Spinal cord (tissue), 10 donors: ENCODE data around the gene N4BP3. TPM values are rescaled to one million over a fixed set of nuclear protein-coding genes. Genes with fewer than 3 reads are reported as not detected.
A peak's percentile ranks its signal among the peaks of the same experiment; 100 is the strongest.

Source experiments
- DNase-seq, 6 donors: peaks; one replicate each; pipeline versions ENCODE4 v3.0.0 to v3.0.0-alpha.2; 2013 to 2015; ENCODE audit warnings: low spot score in 6 of 6, low read depth in 4 of 6
- H3K27ac ChIP-seq: one replicate; pipeline ENCODE4 v1.5.1; 2013; ENCODE audit warnings: low read depth, low read length, control low read depth
- H3K27me3 ChIP-seq: one replicate; pipeline ENCODE4 v1.6.1; 2013; ENCODE audit warnings: low read length; ENCODE audit not compliant: control insufficient read depth, insufficient read depth
- H3K36me3 ChIP-seq: one replicate; pipeline ENCODE4 v1.6.1; 2013; ENCODE audit warnings: low read length; ENCODE audit not compliant: control insufficient read depth, insufficient read depth
- H3K4me1 ChIP-seq: one replicate; pipeline ENCODE4 v1.6.1; 2013; ENCODE audit warnings: low read length; ENCODE audit not compliant: control insufficient read depth, insufficient read depth
- H3K4me3 ChIP-seq: one replicate; pipeline ENCODE4 v1.5.1; 2013; ENCODE audit warnings: low read depth, low read length, control low read depth
- H3K9me3 ChIP-seq: one replicate; pipeline ENCODE4 v1.6.1; 2013; ENCODE audit warnings: low read length; ENCODE audit not compliant: control insufficient read depth, insufficient read depth
- WGBS: methylation state at CpG from one replicate; pipeline ENCODE4 v1.1.5; 2013; ENCODE audit warnings: missing lambda C conversion rate; ENCODE audit not compliant: insufficient coverage; 5-methylcytosine and 5-hydroxymethylcytosine counted together
- polyA plus RNA-seq, 2 donors: library from polyadenylated mRNA; unstranded; fragments of 120-200 nt; gene quantifications; one replicate each; pipeline ENCODE4 v1.2.1, GENCODE V29; 2013; ENCODE audit not compliant: insufficient read length in 2 of 2
- total RNA-seq, 2 donors: library from RNA; depleted of rRNA in 1 of 2; stranded (reverse); fragments of 120-200 nt in 1 of 2; fragments of >200 nt in 1 of 2; gene quantifications; one replicate each; pipeline versions ENCODE4 v1.2.3 to v1.2.4, GENCODE V29; 2013 to 2014
- donor health status: healthy.

N4BP3 gene
- total and polyA plus RNA-seq, 4 donors: 5.5 to 11.3 (median 8.2) TPM

DNA sequence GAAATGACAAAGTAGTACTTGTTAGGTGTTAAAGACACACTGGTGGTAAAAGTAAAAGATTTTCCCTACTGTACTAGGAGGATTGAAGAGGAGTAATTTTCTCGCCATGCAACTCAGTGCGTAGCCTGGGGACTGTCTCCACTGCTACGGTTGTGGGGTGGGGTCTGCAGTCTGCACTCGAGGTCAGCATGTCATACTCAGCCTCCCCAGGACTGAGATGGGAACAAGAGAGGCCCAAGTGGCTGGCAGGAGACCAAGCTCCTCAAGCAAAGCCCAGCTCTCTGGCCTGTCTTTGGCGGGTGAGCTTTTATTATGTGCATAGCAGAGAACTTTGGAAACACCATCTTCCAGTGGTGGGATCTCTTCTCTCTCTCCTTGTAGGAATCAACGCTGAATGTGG lies 29.9 kb downstream of the N4BP3 start:
- Histone ChIP-seq H3K4me3 (no peak overlapping the region), H3K27ac (no peak overlapping the region), H3K36me3 (peaks cover 80% of the 10 kb centered on the region), H3K4me1 (no peaks in the 10 kb centered on the region), H3K9me3 (no peaks in the 10 kb centered on the region), H3K27me3 (no peaks in the 10 kb centered on the region)
- DNase-seq: no peak
- WGBS: 100% methylated on average over 5 of the region's 6 CpGs

DNA sequence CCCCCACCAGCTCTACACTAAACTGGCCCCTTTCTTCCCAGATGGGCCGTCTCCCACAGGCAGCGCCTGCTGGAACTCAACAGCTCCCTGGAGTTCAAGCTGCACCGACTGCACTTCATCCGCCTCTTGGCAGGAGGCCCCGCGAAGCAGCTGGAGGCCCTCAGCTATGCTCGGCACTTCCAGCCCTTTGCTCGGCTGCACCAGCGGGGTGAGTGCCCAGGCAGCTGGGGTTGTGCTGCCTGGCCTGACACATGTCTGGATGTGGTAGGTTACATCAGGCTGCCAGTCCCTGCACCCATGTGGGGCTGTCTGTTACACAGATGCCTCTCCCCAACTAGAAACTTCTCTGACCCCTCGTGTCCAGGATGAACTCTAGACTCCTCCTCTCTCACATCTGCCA lies 30.6 kb downstream of the N4BP3 start:
- H3K27ac ChIP-seq: no peak overlapping the region
- peaks cover 82% of the 10 kb centered on the region for H3K36me3 ChIP-seq
- no peaks in the 10 kb centered on the region for H3K27me3 ChIP-seq
- H3K9me3 ChIP-seq: no peaks in the 10 kb centered on the region
- no peaks in the 10 kb centered on the region for H3K4me1 ChIP-seq
- 64% methylated on average over 8 of the region's 10 CpGs for WGBS
- no peak overlapping the region for H3K4me3 ChIP-seq
- no peak for DNase-seq

- Histone ChIP-seq H3K27me3 (no peaks in the 10 kb centered on the region), H3K4me3 (no peak overlapping the region), H3K36me3 (peaks cover 91% of the 10 kb centered on the region), H3K9me3 (no peaks in the 10 kb centered on the region), H3K4me1 (peaks cover under 1% of the 10 kb centered on the region), H3K27ac (no peak overlapping the region)
- DNase-seq: peak in 2 of 6 donors; percentile 51 to 79
- WGBS: 59% methylated on average over 12 of the region's 14 CpGs
Observed at GRCh38 chr5:178145965-178146820, 32.9 kb downstream of the N4BP3 start.

DNA sequence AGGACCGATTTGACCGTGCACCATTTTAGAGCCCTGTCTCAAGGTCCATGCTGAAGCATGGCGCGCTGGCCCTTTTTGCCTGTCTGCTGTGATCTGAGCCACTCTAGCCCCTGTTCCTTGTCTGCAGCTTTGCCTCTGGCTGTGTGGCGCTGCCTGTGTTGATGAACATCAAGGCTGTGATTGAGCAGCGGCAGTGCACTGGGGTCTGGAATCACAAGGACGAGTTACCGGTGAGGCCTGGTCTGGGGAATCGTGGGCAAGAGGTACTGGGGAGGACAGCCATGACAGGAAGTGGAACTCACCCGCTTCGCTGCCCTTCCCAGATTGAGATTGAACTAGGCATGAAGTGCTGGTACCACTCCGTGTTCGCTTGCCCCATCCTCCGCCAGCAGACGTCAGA lies 34.1 kb downstream of the N4BP3 start:
- H3K9me3 ChIP-seq: no peaks in the 10 kb centered on the region
- no peak overlapping the region for H3K27ac ChIP-seq
- peaks cover 91% of the 10 kb centered on the region for H3K36me3 ChIP-seq
- peaks cover 5% of the 10 kb centered on the region for H3K4me1 ChIP-seq
- no peaks in the 10 kb centered on the region for H3K27me3 ChIP-seq
- DNase-seq: no peak
- WGBS: 87% methylated on average over 11 of the region's 15 CpGs
- no peak overlapping the region for H3K4me3 ChIP-seq

- no peak for DNase-seq
- H3K4me3 ChIP-seq: no peak overlapping the region
- no peaks in the 10 kb centered on the region for H3K27me3 ChIP-seq
- H3K36me3 ChIP-seq: peaks cover 74% of the 10 kb centered on the region
- no peak overlapping the region for H3K27ac ChIP-seq
- no peaks in the 10 kb centered on the region for H3K9me3 ChIP-seq
- WGBS: 92% methylated on average over 9 of the region's 11 CpGs
- H3K4me1 ChIP-seq: peaks cover 22% of the 10 kb centered on the region
Observed at GRCh38 chr5:178149199-178149932, 36.0 kb downstream of the N4BP3 start.

DNA sequence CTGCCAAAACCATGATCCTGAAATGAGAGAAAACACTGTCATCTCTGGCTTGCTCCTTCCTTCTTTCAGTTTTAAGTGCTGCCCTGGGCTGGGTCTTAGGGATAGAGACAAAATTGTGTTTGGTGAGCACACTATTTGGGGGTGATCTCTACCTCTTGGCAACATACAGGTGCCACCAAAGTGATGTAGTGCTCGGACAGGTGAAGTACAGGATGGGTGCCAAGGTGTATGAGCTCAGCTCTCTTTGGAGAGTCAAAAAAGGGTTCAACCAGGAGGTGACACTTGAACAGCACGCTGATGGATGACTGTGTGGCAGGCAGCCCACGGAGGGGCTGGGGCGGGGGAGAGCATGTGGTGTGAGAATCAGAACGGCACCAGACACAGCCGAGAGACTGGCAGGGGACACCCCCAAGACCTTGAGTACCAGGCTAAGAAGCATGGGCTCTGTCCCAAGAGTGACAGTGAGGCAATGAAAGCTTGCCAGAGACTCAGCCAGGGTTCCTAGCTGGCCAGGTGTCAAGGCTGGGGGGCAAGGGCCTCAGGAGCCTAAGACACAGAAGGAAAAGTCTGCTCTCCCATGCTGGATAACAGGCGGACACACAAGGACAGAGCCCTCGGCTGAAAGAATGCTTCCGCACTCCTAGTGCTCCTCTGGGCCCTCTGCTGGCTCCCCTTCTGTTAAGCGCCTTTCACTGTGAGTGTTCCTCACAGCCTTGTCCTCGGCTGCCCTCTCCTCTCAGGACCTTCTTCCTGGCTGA lies 37.8 kb downstream of the N4BP3 start:
- peaks cover 31% of the 10 kb centered on the region for H3K4me1 ChIP-seq
- H3K9me3 ChIP-seq: no peaks in the 10 kb centered on the region
- 70% methylated on average over 11 of the region's 11 CpGs for WGBS
- peaks cover 57% of the 10 kb centered on the region for H3K36me3 ChIP-seq
- DNase-seq: no peak
- no peak overlapping the region for H3K4me3 ChIP-seq
- no peaks in the 10 kb centered on the region for H3K27me3 ChIP-seq
- no peak overlapping the region for H3K27ac ChIP-seq

DNA sequence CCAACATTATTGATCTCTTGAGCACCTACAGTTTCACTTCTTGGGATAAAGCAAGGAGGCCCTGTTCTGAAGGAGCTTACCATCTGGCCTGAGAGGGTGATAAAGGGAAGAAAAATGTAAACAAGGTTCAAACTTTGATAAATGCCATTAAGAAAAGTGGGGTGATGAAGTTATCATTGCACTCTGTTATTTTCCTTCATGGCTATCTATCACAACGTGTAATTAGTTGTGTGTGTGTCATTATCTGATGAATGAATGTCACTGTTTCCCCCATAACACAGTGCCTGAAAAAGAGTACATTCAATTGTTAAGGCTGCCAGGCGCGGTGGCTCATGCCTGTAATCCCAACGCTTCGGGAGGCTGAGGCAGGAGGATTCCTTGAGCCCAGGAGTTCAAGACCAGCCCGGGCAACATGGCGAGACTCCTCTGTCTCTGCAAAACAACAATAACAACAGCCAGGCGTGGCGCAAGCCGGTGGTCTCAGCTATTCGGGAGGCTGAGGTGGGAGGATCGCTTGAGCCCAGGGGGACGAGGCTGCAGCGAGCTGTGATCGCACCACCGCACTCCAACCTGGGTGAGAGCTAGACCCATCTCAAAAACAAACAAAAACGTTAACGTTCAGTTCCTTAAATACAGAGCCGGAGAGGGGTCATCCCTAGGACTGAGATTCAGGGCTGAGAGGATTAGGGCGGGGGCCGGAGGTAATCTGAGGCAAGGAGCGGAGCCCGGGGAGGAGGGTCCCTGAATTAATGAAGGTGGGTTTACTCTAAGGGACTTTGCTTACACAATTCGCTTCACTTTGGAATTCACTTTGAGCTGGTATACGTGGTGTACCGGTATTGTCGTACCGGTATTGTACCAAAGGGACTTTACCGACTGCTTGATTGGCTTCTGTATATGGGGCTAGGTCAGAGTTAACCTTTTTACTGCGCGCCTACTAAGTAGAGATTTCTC lies 39.4 kb downstream of the N4BP3 start:
- 47% methylated on average over 27 of the region's 31 CpGs for WGBS
- H3K27ac ChIP-seq: no peak overlapping the region
- H3K9me3 ChIP-seq: no peaks in the 10 kb centered on the region
- no peak for DNase-seq
- H3K4me1 ChIP-seq: peaks cover 31% of the 10 kb centered on the region
- H3K36me3 ChIP-seq: peaks cover 41% of the 10 kb centered on the region
- no peaks in the 10 kb centered on the region for H3K27me3 ChIP-seq
- H3K4me3 ChIP-seq: peak overlapping the region; percentile 85

DNA sequence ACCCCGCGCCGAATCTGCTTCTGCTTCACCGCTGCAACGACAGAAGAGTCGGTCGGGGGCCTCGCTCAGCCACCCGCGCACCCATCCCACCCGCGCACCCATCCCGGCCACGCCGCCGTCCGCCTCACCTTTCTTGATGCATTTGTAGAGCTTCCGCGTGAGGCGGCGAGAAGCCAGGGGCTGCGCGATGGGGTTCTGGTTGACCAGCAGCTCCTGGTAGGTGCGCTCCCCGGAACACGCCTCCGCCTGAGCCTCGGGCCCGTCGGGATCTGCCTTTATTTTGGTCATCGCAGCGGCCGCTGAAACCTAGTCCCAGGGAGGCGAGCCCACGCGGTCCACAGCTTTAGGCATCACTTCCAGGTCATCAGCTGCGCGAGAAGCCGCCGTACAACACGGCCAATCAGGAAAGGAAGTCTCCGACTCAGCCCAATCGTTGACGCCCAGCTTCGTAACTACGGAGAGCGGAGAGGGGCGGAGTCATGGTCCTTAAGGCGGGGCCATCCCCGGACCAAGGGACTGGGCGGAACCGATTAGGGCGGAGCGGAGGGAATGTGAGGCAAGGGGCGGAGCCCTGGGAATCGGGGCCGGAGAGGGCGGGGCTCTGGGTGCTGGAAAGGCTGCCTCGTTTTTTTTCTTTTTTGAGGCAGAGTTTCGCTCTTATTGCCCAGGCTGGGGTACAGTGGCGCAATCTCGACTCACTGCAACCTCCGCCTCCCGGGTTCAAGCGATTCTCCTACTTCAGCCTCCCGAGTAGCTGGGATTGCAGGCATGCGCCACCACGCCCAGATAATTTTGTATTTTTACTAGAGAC lies 40.4 kb downstream of the N4BP3 start, which contains the start of gene NHP2:
Gene NHP2 (minus strand): TSS at position 356 of the 811 bp plus-strand sequence. CDS start 68 bp downstream, at position 288.
- DNase-seq: peak; percentile 97 to 100 (median 99)
- no peaks in the 10 kb centered on the region for H3K9me3 ChIP-seq
- peaks cover 31% of the 10 kb centered on the region for H3K36me3 ChIP-seq
- H3K4me3 ChIP-seq: peak within 1 kb of the TSS; percentile 85
- H3K4me1 ChIP-seq: peaks cover 31% of the 10 kb centered on the region
- H3K27ac ChIP-seq: peak within 1 kb of the TSS; percentile 71
- WGBS: 2% methylated on average over 60 of the region's 68 CpGs
- H3K27me3 ChIP-seq: no peaks in the 10 kb centered on the region
